ENCODE results near the gene GCFC2.
"Not testable (repeated sequence)": the region's sequence is repeated elsewhere in the genome, so short reads cannot be mapped to it uniquely, and the experiment has no call there.

Gene GCFC2

GRCh38 chr2:75710577-75711253, at the start of gene GCFC2:
Gene GCFC2 (minus strand): TSS chr2:75710915. CDS start chr2:75710855, 60 bp downstream.
- DNase-seq = peak; percentile 80

GRCh38 chr2:75752828-75753227, 42.1 kb upstream of the GCFC2 start:
- no peak for DNase-seq

GRCh38 chr2:75751824-75752468, 41.2 kb upstream of the GCFC2 start:
- no peak for DNase-seq

GRCh38 chr2:75751360-75751759, 40.6 kb upstream of the GCFC2 start:
- no peak for DNase-seq

GRCh38 chr2:75737961-75738360, 27.2 kb upstream of the GCFC2 start:
- DNase-seq = no peak

- no peak for DNase-seq
Measured at GRCh38 chr2:75736276-75736675, 25.6 kb upstream of the GCFC2 start.

- peak; percentile 39 for DNase-seq
Measured at GRCh38 chr2:75729861-75730260, 19.1 kb upstream of the GCFC2 start.

GRCh38 chr2:75728614-75729419, 18.1 kb upstream of the GCFC2 start:
- DNase-seq = no peak

GRCh38 chr2:75722687-75723086, 12.0 kb upstream of the GCFC2 start:
- DNase-seq = no peak

GRCh38 chr2:75720525-75720924, 9.8 kb upstream of the GCFC2 start:
- DNase-seq = no peak

- DNase-seq = no peak
Measured at GRCh38 chr2:75719616-75720015, 8.9 kb upstream of the GCFC2 start.

- DNase-seq = peak; percentile 43
Measured at GRCh38 chr2:75716406-75716805, 5.7 kb upstream of the GCFC2 start.

- DNase-seq = not testable (repeated sequence)
Measured at GRCh38 chr2:75711590-75711989, 875 bp upstream of the GCFC2 start.

- no peak for DNase-seq
Measured at GRCh38 chr2:75710220-75710576, 517 bp downstream of the GCFC2 start.

- DNase-seq = no peak
Measured at GRCh38 chr2:75709297-75709696, 1.4 kb downstream of the GCFC2 start.

- no peak for DNase-seq
Measured at GRCh38 chr2:75707901-75708300, 2.8 kb downstream of the GCFC2 start.

- DNase-seq = no peak
Measured at GRCh38 chr2:75705921-75706320, 4.8 kb downstream of the GCFC2 start.

- DNase-seq = no peak
Measured at GRCh38 chr2:75703589-75704287, 7.0 kb downstream of the GCFC2 start.

GRCh38 chr2:75702593-75702992, 8.1 kb downstream of the GCFC2 start:
- no peak for DNase-seq

GRCh38 chr2:75698918-75699317, 11.8 kb downstream of the GCFC2 start:
- no peak for DNase-seq

GRCh38 chr2:75688196-75688595, 22.5 kb downstream of the GCFC2 start:
- DNase-seq = no peak

- DNase-seq = not testable (repeated sequence)
Measured at GRCh38 chr2:75683430-75683829, 27.3 kb downstream of the GCFC2 start.

GRCh38 chr2:75680402-75680801, 30.3 kb downstream of the GCFC2 start:
- DNase-seq = no peak

Measured in midbrain (tissue), 1 donor.